SKM-1 treated with dmso at 0.1 percent for 144 hours (cell line): ENCODE data around the gene FNDC7.
"Not testable (repeated sequence)": the region's sequence is repeated elsewhere in the genome, so short reads cannot be mapped to it uniquely, and the experiment has no call there.

Source experiments
- DNase-seq: peaks from one replicate; lab custom pipeline; 2025; ENCODE audit not compliant: unreplicated experiment; lab: John Stamatoyannopoulos, UW

FNDC7 gene

GRCh38 chr1:108712606-108713150 lies at the start of gene FNDC7:
Gene FNDC7 (plus strand): TSS chr1:108712908. CDS start chr1:108712934, 26 bp downstream.
- DNase-seq: no peak

DNA sequence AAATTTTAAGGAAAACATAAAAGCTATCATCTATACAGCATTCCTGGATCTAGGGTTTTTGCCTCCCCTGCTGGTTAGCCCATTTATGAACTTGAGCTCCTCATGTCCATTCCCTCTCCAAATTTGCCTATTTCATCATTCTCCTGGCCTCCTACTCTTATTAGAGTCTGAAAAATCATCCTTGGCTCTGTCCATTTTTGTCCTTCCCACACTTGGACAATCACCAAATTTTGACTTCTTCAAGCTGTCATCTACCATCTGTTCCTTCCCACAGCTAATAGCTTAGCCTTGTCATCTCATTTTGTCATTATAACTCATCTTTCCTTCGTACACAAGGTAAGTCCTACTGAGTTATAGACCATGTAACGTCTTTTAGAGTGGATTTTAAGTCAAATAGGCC lies 49.6 kb upstream of the FNDC7 start:
- no peak for DNase-seq

GRCh38 chr1:108664481-108664880 lies 48.2 kb upstream of the FNDC7 start:
- DNase-seq: no peak

DNA sequence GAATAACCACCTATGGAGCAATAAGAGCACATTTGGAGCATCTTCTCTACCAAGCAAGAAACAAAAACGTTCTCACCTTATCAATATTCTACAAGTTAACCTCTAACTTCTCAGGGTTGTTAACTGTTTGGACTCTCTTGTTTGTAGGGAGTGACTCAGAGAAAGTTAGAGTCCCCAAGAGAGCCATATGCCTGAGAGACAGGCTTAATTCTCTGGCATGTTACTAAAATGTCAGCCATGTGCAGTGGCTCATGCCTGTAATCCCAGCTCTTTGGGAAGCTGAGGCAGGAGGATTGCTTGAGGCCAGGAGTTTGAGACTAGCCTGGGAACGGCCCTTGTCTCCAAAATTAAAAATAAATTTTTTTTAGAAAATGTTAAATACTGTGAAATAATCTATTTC lies 47.6 kb upstream of the FNDC7 start:
- DNase-seq: no peak

- DNase-seq: no peak
These were observed 46.9 kb upstream of the FNDC7 start for GRCh38 chr1:108665771-108666170.

GRCh38 chr1:108667422-108667821 lies 45.3 kb upstream of the FNDC7 start:
- not testable (repeated sequence) for DNase-seq

GRCh38 chr1:108668777-108669176 lies 43.9 kb upstream of the FNDC7 start:
- DNase-seq: no peak

GRCh38 chr1:108669679-108670078 lies 43.0 kb upstream of the FNDC7 start:
- DNase-seq: no peak

DNA sequence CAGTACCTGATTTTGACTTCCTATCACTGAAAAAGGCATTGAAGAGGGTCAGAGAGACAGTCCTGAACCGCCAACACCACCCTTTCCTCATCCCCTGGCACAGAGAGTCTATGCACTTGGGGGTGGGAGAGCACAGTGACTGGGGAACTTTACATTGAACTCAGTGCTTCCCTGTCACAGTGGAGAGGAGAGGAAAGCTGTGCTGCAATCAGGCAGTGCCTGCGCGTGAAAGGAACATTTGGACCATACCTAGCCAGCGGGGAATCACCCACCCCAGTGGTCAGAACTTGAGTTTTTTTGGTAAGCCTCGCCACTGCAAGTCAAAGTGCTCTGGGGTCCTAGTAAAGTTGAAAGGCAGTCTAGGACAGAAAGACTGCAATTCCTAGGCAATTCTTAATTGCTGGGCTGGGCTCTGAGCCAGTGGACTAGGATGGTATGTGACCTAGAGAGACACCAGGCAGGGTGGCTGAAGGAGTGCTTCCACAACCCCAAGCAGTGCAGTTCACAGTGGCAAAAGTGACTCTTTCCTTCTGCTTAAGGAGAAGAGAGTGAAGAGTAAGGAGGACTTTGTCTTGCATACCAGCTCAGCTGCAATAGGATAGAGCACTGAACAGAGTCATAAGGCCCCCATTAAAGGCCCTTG lies 42.5 kb upstream of the FNDC7 start:
- DNase-seq: no peak

DNA sequence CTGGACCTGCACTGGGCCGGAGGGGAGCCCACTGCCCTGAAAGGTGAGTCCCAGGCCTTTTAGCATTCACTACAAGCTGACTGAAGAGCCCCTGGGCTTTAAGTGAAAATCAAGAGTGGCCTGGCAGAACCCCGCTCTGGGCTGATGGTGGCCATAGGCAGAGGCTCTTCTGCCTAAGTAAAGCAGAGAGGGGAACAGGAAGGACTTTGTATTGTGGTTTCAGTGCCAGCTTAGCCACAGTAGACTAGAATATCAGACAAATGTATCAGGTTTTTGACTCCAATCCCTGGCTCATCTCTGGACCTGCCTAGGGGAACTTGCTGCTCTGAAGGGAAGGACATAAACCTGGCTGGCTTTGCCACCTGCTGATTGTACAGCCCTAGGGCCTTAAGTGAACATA lies 41.6 kb upstream of the FNDC7 start:
- DNase-seq: no peak

DNA sequence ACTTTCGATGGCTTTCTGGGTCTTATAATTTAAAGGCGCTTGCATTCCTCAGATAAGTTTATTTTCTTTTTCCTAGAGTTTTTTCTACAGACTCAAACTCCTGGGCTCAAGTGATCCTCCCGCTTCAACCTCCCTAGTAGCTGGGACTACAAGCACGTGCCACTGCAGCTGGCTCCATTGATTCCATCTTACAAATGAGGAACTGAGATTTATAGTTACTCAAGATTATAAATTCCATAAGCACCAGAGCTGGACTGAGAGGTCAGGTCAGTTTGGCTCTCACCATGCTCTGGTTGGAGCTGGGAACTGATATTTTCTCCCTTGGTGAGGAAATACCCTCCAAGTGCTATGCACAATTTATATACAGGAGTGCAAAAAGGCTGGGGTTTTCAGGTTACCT lies 34.0 kb upstream of the FNDC7 start:
- no peak for DNase-seq

DNA sequence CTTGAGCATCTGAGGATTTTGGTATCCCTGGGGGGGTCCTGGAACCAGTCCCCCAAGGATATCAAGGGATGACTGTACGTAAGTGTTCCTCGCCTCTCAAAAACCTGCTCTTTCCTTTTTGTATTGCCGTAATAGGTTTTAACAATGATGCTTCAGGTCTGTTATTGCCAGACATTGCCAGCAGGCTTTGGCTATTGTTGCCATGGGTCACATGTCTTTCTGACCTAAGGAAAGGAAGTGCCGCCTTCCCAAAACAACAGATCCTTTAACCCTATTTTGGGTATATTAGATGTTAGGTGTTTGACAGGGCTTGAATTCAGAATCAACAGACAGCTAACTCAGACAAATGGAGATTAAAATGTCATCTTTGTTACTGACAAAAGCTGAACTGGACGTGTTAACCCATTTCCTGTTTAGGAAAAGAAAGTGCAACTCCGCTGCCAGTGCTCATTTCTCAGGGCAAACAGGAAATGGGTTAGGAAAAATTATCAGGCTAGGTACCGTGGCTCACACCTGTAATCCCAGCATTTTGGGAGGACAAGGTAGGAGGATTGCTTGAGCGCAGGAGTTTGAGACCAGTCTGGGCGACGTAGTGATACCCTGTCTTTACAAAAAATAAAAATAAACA lies 33.0 kb upstream of the FNDC7 start:
- no peak for DNase-seq

DNA sequence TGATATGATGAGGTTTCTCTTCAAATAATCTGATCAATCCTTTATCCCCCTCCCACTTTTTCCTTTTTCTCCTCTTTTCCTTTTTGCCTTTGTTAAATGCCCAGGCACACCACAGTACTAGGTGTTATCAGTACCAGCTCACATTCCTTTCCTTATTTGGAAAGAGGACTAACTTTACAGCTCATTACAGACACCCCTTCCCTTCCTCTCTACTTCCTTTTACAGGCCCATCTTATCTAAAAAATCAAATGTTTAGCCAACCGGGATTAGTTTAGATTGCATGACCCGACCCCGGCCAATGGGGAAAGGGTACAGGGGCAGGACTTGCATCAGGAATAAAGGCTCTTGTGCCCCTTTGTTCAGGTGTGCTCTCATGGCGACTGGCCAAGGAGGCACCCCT lies 31.0 kb upstream of the FNDC7 start:
- not testable (repeated sequence) for DNase-seq

GRCh38 chr1:108685529-108685928 lies 27.2 kb upstream of the FNDC7 start:
- no peak for DNase-seq

DNA sequence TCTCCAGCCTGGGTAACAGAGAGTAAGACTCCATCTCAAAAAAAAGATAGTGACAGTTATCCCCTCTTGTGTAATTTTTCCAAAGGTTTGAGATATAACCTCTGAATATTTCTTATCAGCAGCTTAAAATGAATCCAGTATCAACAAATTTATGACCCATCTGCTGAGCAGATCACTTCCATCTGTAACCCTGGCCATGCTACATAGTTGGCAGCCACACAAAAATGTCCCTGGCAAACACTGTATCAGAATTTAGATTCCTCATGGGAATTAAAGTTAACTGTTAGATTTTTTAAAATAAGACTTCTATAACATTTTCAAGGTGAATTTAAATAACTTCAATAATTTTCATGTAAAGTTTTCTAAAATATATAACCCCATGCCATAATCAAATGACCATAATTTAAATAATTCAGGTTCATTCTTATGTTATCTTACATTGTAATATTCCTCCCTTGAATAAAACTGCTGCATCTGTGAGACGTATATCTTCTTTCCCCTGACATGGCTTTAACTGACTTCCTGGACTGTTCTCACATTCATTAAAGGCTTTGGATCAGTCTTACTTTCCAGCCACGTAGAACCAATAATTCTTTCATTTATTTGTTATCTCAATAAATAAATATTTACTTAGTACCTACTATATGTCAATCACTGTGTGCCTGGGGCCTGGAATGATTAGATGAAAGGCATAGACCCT lies 25.9 kb upstream of the FNDC7 start:
- no peak for DNase-seq

DNA sequence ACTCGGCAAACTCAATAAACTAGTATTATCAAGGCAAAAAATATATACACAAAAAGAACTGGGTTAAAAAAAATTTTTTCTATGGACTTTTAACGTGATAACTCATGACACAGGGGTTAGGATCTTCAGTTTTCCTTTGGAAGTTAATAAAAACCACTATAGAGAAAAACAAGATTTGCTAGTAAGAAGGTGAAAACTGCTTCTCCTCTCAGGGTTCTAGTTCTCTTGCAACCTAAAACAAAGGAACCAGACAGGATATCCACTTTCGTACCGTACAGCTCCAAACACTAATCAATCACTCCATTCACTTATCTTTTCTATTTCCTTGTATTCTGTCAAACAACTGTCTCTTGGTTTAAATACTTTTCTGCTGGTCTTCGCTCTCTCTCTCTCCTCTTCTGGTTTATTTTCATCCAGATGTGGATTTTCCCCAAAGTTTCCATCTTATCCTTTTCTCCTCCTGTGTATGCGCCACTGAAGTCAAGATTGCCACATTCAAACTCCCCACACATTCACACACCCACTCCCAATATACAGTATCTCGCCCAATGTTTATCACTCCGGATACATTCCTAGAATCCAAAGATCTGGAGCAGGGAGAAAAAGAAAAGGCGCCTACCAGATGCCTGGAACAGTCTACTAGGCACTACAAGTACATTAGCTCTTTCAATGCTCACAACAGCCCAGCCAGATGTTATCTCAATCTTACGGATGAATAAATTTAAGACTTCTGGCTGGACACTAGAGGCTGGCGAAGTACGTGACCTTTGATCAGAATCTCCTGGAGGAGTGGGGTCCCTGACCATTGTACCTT lies 21.4 kb upstream of the FNDC7 start:
- DNase-seq: no peak

DNA sequence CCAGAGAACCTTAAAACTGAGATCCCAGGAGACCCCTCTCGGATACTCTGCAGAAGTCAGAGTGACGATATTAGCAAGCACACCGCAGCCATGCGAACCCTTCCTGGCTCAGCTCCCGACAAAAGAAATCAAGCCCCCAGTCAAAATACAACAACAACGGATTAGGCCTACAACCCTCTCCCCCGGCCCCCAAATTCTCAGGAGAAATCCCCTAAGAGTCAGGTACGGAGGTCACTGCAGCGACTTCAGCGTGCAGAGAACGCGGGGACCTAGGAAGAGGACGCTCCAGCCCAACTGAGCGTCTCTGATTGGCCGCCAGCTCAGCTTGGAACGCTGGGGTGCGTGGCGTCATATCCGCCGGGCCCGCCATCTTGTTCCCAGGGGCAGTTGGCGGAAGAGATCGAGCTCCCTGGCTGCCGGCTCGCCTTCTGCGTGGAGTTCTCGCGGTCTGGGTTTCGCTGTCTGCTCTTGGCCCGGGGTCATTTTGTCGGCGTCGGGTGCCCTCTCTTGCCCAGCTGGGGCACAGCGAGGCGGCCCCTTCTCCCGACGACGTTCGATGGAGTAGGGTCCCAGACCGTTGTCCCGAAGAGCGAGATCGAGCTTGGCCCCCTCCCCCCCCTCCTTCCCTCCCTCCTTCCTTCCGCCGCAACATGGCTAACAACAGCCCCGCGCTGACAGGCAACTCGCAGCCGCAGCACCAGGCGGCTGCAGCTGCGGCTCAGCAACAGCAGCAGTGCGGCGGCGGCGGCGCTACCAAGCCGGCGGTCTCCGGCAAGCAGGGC lies 20.6 kb upstream of the FNDC7 start, which contains the start of gene PRPF38B:
Gene PRPF38B, plus strand, starts transcription at position 369 of the 782 bp plus-strand sequence. Its CDS starts 282 bp downstream, at position 651.
- DNase-seq: peak; percentile 90

DNA sequence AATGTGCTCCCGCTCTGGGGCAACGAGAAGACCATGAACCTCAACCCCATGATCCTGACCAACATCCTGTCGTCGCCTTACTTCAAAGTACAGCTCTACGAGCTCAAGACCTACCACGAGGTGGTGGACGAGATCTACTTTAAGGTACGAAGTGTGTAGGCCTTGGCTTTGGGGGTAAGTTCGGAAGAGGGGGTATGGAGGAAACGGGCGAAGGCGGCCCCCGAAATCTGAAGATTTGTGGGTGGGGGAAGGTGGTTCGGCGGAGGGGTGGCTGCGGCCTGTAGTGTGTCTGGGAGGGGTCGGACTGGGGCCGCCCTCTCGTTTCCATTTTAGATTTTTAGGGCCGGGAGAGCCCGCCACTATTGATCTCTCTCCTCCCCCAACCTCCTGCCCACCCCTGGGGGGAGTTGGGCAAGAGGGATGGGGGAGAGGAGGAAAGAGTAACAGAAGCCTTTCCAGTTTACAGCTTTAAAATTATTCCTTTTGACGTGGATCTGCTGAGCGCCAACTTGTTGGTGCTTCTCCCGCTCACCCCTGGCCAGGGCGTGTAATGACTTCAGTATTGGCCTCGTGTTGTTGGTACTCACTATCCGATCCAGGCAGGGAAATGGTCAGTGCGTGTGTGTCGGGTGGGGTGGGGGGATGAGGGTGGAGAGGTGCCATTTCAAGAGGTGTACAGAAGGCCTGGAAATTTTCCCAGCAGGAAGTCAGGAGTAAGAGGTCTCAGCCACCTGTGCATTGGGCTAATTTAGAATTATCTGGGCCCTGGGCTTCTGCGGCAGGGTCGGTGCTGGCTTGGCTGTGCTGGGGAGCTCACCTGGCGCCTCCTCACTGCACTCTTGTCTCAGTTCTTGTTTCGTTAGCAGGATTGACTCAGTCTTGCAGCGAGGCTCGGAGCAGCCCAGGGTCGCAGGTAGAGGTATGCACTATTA lies 19.7 kb upstream of the FNDC7 start:
- peak; percentile 47 for DNase-seq

- no peak for DNase-seq
These were observed 17.2 kb upstream of the FNDC7 start for GRCh38 chr1:108695535-108695934.
